HepG2 (cell line): ENCODE results near the gene PDHA1. TPM values are rescaled to one million over a fixed set of nuclear protein-coding genes. Genes with fewer than 3 reads are reported as not detected.

ENCODE experiments used
- ATAC-seq: fragments of 200-7000 bp; cut with Tn5 transposase; 3 replicates; pipeline ENCODE4 v1.9.1; 2020; ENCODE audit warnings: mild to moderate bottlenecking, moderate library complexity
- BruUV-seq: library from RNA; stranded (reverse); fragments of 400-500 nt; replicated peaks from 2 replicates; lab custom pipeline; 2021; lab: Mats Ljungman, UMichigan
- CTCF ChIA-PET: fragments of 300-600 bp; formaldehyde crosslinking; extraction: SDS; loops from one replicate; lab custom pipeline; 2021; ENCODE audit warnings: low total read pairs, inconsistent platforms, low intra/inter-chr PET ratio; lab: Yijun Ruan, JAX
- POLR2A ChIA-PET: fragments of 350-600 bp; sonication (Branson Sonifier 250); formaldehyde crosslinking; loops from one replicate; lab custom pipeline; 2020; ENCODE audit warnings: antibody characterized with exemption, inconsistent platforms; lab: Yijun Ruan, JAX
- DNase-seq: peaks from one replicate; pipeline ENCODE4 v3.0.0-alpha.2; 2015; ENCODE audit warnings: low spot score
- FAIRE-seq: peaks from 3 replicates; lab custom pipeline; 2011; peaks lifted over from hg19 to GRCh38; lab: Jason Lieb, UNC
- H2AFZ ChIP-seq: one replicate; pipeline ENCODE4 v1.6.1; 2011; ENCODE audit warnings: low read length, inconsistent platforms
- H3K27ac ChIP-seq: fragments of 300-600 bp; 3 replicates; pipeline ENCODE4 v1.8.0; 2011; ENCODE audit warnings: mixed run types, mild to moderate bottlenecking, mixed read lengths, low read length, inconsistent platforms; ENCODE audit not compliant: insufficient read depth; ENCODE audit errors: extremely low read length
- H3K27me3 ChIP-seq, 2 experiments: fragments of 200-600 bp in 1 of 2; 2 replicates in 1 of 2; 3 replicates in 1 of 2; pipeline versions ENCODE4 v1.6.0 to v1.8.0; 2011; ENCODE audit warnings: low read length in 2 of 2, mild to moderate bottlenecking in 2 of 2, moderate library complexity in 2 of 2, inconsistent platforms in 1 of 2; ENCODE audit not compliant: insufficient read depth in 2 of 2, control insufficient read depth in 1 of 2
- H3K36me3 ChIP-seq, 2 experiments: fragments of 200-600 bp in 1 of 2; replicated peaks in 1 of 2; 2 replicates in 1 of 2; 3 replicates in 1 of 2; pipeline versions ENCODE4 v1.5.1 to v1.8.0; 2011; ENCODE audit warnings: low read length in 2 of 2, inconsistent platforms in 1 of 2; ENCODE audit not compliant: insufficient read depth in 2 of 2, control insufficient read depth in 1 of 2
- H3K4me1 ChIP-seq: 2 replicates; pipeline ENCODE4 v1.5.1; 2012; ENCODE audit warnings: low read length, inconsistent platforms; ENCODE audit not compliant: insufficient read depth
- H3K4me2 ChIP-seq: 2 replicates; pipeline ENCODE4 v1.6.0; 2011; ENCODE audit warnings: low read depth, low read length, inconsistent platforms
- H3K4me3 ChIP-seq, 3 experiments: fragments of 200-600 bp in 1 of 3; sonication (generic), shearing (Covaris generic) in 1 of 3; replicated peaks in 1 of 3; 2 replicates each; pipeline ENCODE4 v1.5.1; 2011 to 2016; ENCODE audit warnings: low read length in 3 of 3, inconsistent platforms in 2 of 3, low read depth in 2 of 3, mild to moderate bottlenecking in 2 of 3, control low read depth in 1 of 3, mixed read lengths in 1 of 3; ENCODE audit not compliant: insufficient read depth in 1 of 3
- H3K79me2 ChIP-seq: one replicate; pipeline ENCODE4 v1.6.1; 2011; ENCODE audit warnings: low read length, inconsistent platforms; ENCODE audit not compliant: insufficient read depth
- H3K9ac ChIP-seq: 2 replicates; pipeline ENCODE4 v1.6.0; 2011; ENCODE audit warnings: mild to moderate bottlenecking, low read depth, low read length, inconsistent platforms; ENCODE audit not compliant: insufficient read depth
- H3K9me3 ChIP-seq: 2 replicates; pipeline ENCODE4 v1.5.1; 2012; ENCODE audit warnings: mild to moderate bottlenecking, low read length
- H4K20me1 ChIP-seq: 2 replicates; pipeline ENCODE4 v1.6.0; 2011; ENCODE audit warnings: inconsistent platforms, mild to moderate bottlenecking, low read length, moderate library complexity; ENCODE audit not compliant: insufficient read depth
- EZH2 ChIP-seq: conservative IDR thresholded peaks from 2 replicates; pipeline ENCODE4 v1.6.1; 2012; ENCODE audit warnings: mild to moderate bottlenecking, low read depth, low read length, moderate library complexity
- GATAD1 ChIP-seq: IDR thresholded peaks from 2 replicates; pipeline ENCODE4 v1.6.1; 2016; ENCODE audit warnings: missing genetic modification reagents, missing compliant biosample characterization
- HIVEP1 ChIP-seq: sonication (generic); formaldehyde crosslinking; IDR thresholded peaks from 2 replicates; pipeline ENCODE4 v1.4.0; 2020; ENCODE audit warnings: mild to moderate bottlenecking, missing genetic modification reagents
- MZF1 ChIP-seq: sonication (generic); formaldehyde crosslinking; IDR thresholded peaks from 2 replicates; pipeline ENCODE4 v1.8.1; 2023; ENCODE audit warnings: mild to moderate bottlenecking, missing genetic modification reagents, borderline replicate concordance
- PHF20 ChIP-seq: sonication (generic); formaldehyde crosslinking; IDR thresholded peaks from 2 replicates; pipeline ENCODE4 v1.5.0; 2020; ENCODE audit warnings: mild to moderate bottlenecking, missing genetic modification reagents
- PTBP1 ChIP-seq: fragments of 200-400 bp; formaldehyde crosslinking; IDR thresholded peaks from 2 replicates; pipeline ENCODE4 v1.6.1; 2018; ENCODE audit warnings: low read length, low read depth; ENCODE audit not compliant: poor library complexity, severe bottlenecking
- TEAD2 ChIP-seq: sonication (generic); formaldehyde crosslinking; IDR thresholded peaks from 2 replicates; pipeline ENCODE4 v1.9.0; 2021; ENCODE audit warnings: missing genetic modification reagents
- ZNF543 ChIP-seq: sonication (generic); formaldehyde crosslinking; IDR thresholded peaks from 2 replicates; pipeline ENCODE4 v1.4.0; 2020; ENCODE audit warnings: mild to moderate bottlenecking, missing genetic modification reagents
- WGBS: methylation state at CpG from one replicate; pipeline ENCODE4 v1.1.6; 2017; ENCODE audit warnings: low lambda C conversion rate; 5-methylcytosine and 5-hydroxymethylcytosine counted together
- in situ Hi-C: cut with HindIII; loops from 2 replicates; pipeline ENCODE4 v1.10.0; 2017; ENCODE audit warnings: low pct_unique_long_range_greater_than_20kb; ENCODE audit not compliant: extremely low pct_ligation_motif_present
- intact Hi-C: fragments of 100-400 bp; cut with micrococcal nuclease; formaldehyde crosslinking; loops from one replicate; pipeline ENCODE4 v1.10.0; 2022; ENCODE audit not compliant: unreplicated experiment
- polyA plus RNA-seq, 8 experiments: library from polyadenylated mRNA; depleted of rRNA in 3 of 8; stranded (reverse) in 7 of 8; unstranded in 1 of 8; fragments of >200 nt; fragmentation: Illumina TruSeq in 4 of 8; extraction: Trizol in 4 of 8; gene quantifications; 2 replicates each; pipeline versions ENCODE4 v1.2.1 to v1.2.3, GENCODE V29; 2011 to 2016; ENCODE audit warnings: low read depth in 4 of 8, missing spikeins in 1 of 8, mixed read lengths in 1 of 8; ENCODE audit not compliant: insufficient read depth in 1 of 8
- total RNA-seq, 5 experiments: library from RNA; depleted of rRNA; stranded (reverse); fragments of >200 nt; fragmentation: Illumina TruSeq; extraction: Trizol; gene quantifications; 2 replicates each; pipeline ENCODE4 v1.2.3, GENCODE V29; 2016; ENCODE audit warnings: low read depth in 1 of 5
- TF ChIP-seq, protein P1 (sequence below): IDR thresholded peaks from 2 replicates; pipeline ENCODE4 v1.6.1; 2016; ENCODE audit warnings: low read depth, missing genetic modification reagents, missing compliant biosample characterization
- TF ChIP-seq, protein P2 (sequence below), 2 experiments: sonication (generic) in 1 of 2; formaldehyde crosslinking in 1 of 2; IDR thresholded peaks; 2 replicates each; pipeline versions ENCODE4 v1.5.1 to v1.6.1; 2011 to 2020; ENCODE audit warnings: borderline replicate concordance in 1 of 2, low read depth in 1 of 2, low read length in 1 of 2, mild to moderate bottlenecking in 1 of 2, missing genetic modification reagents in 1 of 2, moderate library complexity in 1 of 2

PDHA1 gene
- total and polyA plus RNA-seq, 2 of the 13 experiments (the other 11 are each of a cell fraction or from before 2014, with no cell fraction given): 177 to 249 TPM

DNA sequence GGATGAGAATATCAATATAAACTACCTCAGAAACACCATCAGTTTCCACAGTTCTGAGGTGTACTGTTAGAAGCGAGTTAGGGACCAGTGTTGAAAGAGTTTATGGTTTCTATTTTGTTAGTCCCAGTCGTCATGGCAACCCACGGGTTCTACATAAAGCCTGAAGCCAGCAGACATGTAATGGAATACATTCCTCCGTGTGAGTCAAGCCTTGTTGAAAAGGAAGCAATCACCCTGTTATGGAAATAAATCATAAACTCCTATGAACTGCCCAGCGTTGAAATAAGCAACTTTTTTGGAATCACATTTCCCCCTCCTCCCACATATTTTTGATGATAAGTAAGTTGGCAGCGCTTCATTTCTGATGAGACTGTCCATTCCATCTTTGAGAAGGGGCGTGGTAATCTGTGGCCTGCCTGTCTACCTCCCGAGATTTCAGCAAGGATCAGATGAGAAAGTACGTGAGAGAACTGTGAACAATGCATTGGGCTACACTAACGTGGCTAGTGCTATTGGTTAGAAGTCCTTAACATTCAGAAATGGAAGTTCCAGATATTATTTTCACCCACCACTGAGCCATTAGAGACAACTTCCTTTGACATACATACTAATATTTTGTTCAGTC lies 40.4 kb upstream of the PDHA1 start:
- FAIRE-seq (no peak), DNase-seq (no peak), ATAC-seq (no peak)
- H3K4me2 ChIP-seq: no peak overlapping the region
- POLR2A ChIA-PET: no interaction called here
- H3K27ac ChIP-seq: no peak overlapping the region
- in situ Hi-C loops (no loop called here), intact Hi-C loops (no loop called here)
- H3K9ac ChIP-seq: no peak overlapping the region
- no peak overlapping the region for H3K4me3 ChIP-seq
- H3K79me2 ChIP-seq: no peaks in the 10 kb centered on the region
- BruUV-seq: no TSS peak
- no peaks in the 10 kb centered on the region for H3K36me3 ChIP-seq
- H3K9me3 ChIP-seq: no peaks in the 10 kb centered on the region
- 18% methylated on average over 8 of the region's 10 CpGs for WGBS
- no peaks in the 10 kb centered on the region for H4K20me1 ChIP-seq
- no peaks in the 10 kb centered on the region; a peak in 1 of 5 replicates for H3K27me3 ChIP-seq
- TF ChIP-seq PHF20 (no peak), PTBP1 (no peak)
- TF ChIP-seq, all 625 proteins: peak for 0
- H2AFZ ChIP-seq: no peak overlapping the region
- H3K4me1 ChIP-seq: no peaks in the 10 kb centered on the region
- CTCF ChIA-PET: no interaction called here

DNA sequence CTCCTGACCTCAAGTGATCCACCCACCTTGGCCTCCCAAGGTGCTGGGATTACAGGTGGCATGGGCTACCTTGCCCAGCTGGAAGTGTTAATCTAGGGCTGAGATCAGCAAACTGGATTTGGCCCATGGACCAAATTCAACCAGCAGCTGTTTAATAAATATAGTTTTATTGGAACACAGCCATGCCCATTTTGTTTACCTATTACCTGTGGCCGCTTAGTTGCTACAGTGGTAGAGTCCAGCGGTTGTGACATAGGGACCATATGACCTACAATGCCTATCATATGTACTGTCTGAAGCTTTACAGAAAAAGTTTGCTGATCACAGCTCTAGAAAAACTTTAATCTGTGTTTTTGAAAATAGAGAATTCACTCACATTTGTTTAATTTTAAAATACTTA lies 17.2 kb upstream of the PDHA1 start:
- no peaks in the 10 kb centered on the region for H4K20me1 ChIP-seq
- BruUV-seq: no TSS peak
- WGBS: 0% methylated on average over 2 of the region's 2 CpGs
- no peak overlapping the region for H2AFZ ChIP-seq
- CTCF ChIA-PET: no interaction called here
- no peak overlapping the region for H3K27ac ChIP-seq
- no peaks in the 10 kb centered on the region for H3K36me3 ChIP-seq
- H3K4me2 ChIP-seq: no peak overlapping the region
- in situ Hi-C loops: loop anchor here (25.0 kb wide), 1 partner anchor 389 kb away; no protein-coding TSS in a partner anchor
- no peak for ATAC-seq
- H3K9me3 ChIP-seq: no peaks in the 10 kb centered on the region
- FAIRE-seq: no peak
- no peak overlapping the region for H3K4me3 ChIP-seq
- no peak overlapping the region for H3K9ac ChIP-seq
- H3K27me3 ChIP-seq: no peaks in the 10 kb centered on the region
- intact Hi-C loops: no loop called here
- POLR2A ChIA-PET: no interaction called here
- H3K79me2 ChIP-seq: no peaks in the 10 kb centered on the region
- H3K4me1 ChIP-seq: no peaks in the 10 kb centered on the region
- DNase-seq: no peak
- TF ChIP-seq MZF1 (CRISPR knock-in tag) (no peak), ZNF543 (CRISPR knock-in tag) (no peak), HIVEP1 (CRISPR knock-in tag) (no peak), TEAD2 (CRISPR knock-in tag) (no peak), EZH2 (no peak), GATAD1 (CRISPR knock-in tag) (no peak)
- TF ChIP-seq, protein P1, sequence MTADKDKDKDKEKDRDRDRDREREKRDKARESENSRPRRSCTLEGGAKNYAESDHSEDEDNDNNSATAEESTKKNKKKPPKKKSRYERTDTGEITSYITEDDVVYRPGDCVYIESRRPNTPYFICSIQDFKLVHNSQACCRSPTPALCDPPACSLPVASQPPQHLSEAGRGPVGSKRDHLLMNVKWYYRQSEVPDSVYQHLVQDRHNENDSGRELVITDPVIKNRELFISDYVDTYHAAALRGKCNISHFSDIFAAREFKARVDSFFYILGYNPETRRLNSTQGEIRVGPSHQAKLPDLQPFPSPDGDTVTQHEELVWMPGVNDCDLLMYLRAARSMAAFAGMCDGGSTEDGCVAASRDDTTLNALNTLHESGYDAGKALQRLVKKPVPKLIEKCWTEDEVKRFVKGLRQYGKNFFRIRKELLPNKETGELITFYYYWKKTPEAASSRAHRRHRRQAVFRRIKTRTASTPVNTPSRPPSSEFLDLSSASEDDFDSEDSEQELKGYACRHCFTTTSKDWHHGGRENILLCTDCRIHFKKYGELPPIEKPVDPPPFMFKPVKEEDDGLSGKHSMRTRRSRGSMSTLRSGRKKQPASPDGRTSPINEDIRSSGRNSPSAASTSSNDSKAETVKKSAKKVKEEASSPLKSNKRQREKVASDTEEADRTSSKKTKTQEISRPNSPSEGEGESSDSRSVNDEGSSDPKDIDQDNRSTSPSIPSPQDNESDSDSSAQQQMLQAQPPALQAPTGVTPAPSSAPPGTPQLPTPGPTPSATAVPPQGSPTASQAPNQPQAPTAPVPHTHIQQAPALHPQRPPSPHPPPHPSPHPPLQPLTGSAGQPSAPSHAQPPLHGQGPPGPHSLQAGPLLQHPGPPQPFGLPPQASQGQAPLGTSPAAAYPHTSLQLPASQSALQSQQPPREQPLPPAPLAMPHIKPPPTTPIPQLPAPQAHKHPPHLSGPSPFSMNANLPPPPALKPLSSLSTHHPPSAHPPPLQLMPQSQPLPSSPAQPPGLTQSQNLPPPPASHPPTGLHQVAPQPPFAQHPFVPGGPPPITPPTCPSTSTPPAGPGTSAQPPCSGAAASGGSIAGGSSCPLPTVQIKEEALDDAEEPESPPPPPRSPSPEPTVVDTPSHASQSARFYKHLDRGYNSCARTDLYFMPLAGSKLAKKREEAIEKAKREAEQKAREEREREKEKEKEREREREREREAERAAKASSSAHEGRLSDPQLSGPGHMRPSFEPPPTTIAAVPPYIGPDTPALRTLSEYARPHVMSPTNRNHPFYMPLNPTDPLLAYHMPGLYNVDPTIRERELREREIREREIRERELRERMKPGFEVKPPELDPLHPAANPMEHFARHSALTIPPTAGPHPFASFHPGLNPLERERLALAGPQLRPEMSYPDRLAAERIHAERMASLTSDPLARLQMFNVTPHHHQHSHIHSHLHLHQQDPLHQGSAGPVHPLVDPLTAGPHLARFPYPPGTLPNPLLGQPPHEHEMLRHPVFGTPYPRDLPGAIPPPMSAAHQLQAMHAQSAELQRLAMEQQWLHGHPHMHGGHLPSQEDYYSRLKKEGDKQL (CRISPR knock-in tag): no peak
- TF ChIP-seq, protein P2, sequence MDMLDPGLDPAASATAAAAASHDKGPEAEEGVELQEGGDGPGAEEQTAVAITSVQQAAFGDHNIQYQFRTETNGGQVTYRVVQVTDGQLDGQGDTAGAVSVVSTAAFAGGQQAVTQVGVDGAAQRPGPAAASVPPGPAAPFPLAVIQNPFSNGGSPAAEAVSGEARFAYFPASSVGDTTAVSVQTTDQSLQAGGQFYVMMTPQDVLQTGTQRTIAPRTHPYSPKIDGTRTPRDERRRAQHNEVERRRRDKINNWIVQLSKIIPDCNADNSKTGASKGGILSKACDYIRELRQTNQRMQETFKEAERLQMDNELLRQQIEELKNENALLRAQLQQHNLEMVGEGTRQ (IDR thresholded peaks at IDR 0.05; ENCODE audit: low read depth, low read length): no peak
- TF ChIP-seq, protein P2 (CRISPR knock-in tag; IDR thresholded peaks at IDR 0.05; ENCODE audit: borderline replicate concordance): no peak
